Subcutaneous abdominal adipose tissue (tissue), 5 donors: ENCODE measurements around the gene RNPS1.

Experiments
- H3K27ac ChIP-seq: one replicate; pipeline ENCODE4 v1.7.0; 2013; ENCODE audit warnings: low read depth, mild to moderate bottlenecking, inconsistent platforms, low read length, moderate library complexity
- H3K27me3 ChIP-seq, 5 donors: one replicate each; pipeline ENCODE4 v1.7.0; 2013; ENCODE audit warnings: low read length in 5 of 5, inconsistent platforms in 1 of 5; ENCODE audit not compliant: control insufficient read depth in 5 of 5, insufficient read depth in 4 of 5
- H3K36me3 ChIP-seq, 5 donors: one replicate each; pipeline ENCODE4 v1.7.0; 2013; ENCODE audit warnings: low read length in 5 of 5; ENCODE audit not compliant: control insufficient read depth in 5 of 5, insufficient read depth in 5 of 5
- H3K4me1 ChIP-seq, 5 donors: one replicate each; pipeline ENCODE4 v1.7.0; 2013; ENCODE audit warnings: low read length in 5 of 5, mild to moderate bottlenecking in 3 of 5, moderate library complexity in 1 of 5; ENCODE audit not compliant: control insufficient read depth in 5 of 5, insufficient read depth in 5 of 5
- H3K4me3 ChIP-seq, 5 donors: one replicate each; pipeline ENCODE4 v1.7.0; 2013; ENCODE audit warnings: low read length in 5 of 5, low read depth in 1 of 5
- H3K9ac ChIP-seq, 5 donors: one replicate each; pipeline ENCODE4 v1.7.0; 2013; ENCODE audit warnings: low read length in 5 of 5, mild to moderate bottlenecking in 4 of 5, moderate library complexity in 3 of 5
- H3K9me3 ChIP-seq, 5 donors: one replicate each; pipeline ENCODE4 v1.7.0; 2013; ENCODE audit warnings: low read length in 5 of 5; ENCODE audit not compliant: control insufficient read depth in 5 of 5
- donor health status: healthy.
- donor health status: healthy.
- donor health status: healthy.
- donor health status: healthy.
- donor health status: healthy.

RNPS1 gene

GRCh38 chr16:2295056-2295798 is 27.3 kb upstream of the RNPS1 start:
- Histone ChIP-seq H3K4me3 (no peak overlapping the region), H3K27ac (no peak overlapping the region), H3K27me3 (no peaks in the 10 kb centered on the region), H3K36me3 (peaks cover 0 to 20% (median 16%) of the 10 kb centered on the region in 5 donors), H3K9me3 (no peaks in the 10 kb centered on the region), H3K9ac (no peak overlapping the region), H3K4me1 (peaks cover 0 to 14% (median 10%) of the 10 kb centered on the region in 5 donors)

GRCh38 chr16:2292221-2292620 is 24.3 kb upstream of the RNPS1 start:
- H3K27ac ChIP-seq, result no peak overlapping the region
- H3K9me3 ChIP-seq, result no peaks in the 10 kb centered on the region
- no peak overlapping the region for H3K9ac ChIP-seq
- no peak overlapping the region for H3K4me3 ChIP-seq
- H3K27me3 ChIP-seq, result no peaks in the 10 kb centered on the region
- H3K36me3 ChIP-seq, result peaks cover 0 to 40% (median 26%) of the 10 kb centered on the region in 5 donors
- peaks cover 0 to 14% (median 10%) of the 10 kb centered on the region in 5 donors for H3K4me1 ChIP-seq

GRCh38 chr16:2289282-2289681 is 21.4 kb upstream of the RNPS1 start:
- H3K9me3 ChIP-seq, result no peaks in the 10 kb centered on the region
- H3K4me1 ChIP-seq, result no peaks in the 10 kb centered on the region
- peaks cover 0 to 61% (median 39%) of the 10 kb centered on the region in 5 donors for H3K36me3 ChIP-seq

GRCh38 chr16:2288726-2289125 is 20.8 kb upstream of the RNPS1 start:
- H3K27ac ChIP-seq, result no peak overlapping the region
- no peaks in the 10 kb centered on the region for H3K9me3 ChIP-seq
- H3K36me3 ChIP-seq, result peaks cover 0 to 66% (median 43%) of the 10 kb centered on the region in 5 donors
- H3K4me3 ChIP-seq, result no peak overlapping the region
- no peak overlapping the region for H3K9ac ChIP-seq
- no peaks in the 10 kb centered on the region for H3K4me1 ChIP-seq
- no peaks in the 10 kb centered on the region for H3K27me3 ChIP-seq

More at GRCh38 chr16:2289282-2289681, 21.4 kb upstream of the RNPS1 start:
- Histone ChIP-seq H3K9ac (no peak overlapping the region), H3K27ac (no peak overlapping the region), H3K27me3 (no peaks in the 10 kb centered on the region), H3K4me3 (no peak overlapping the region)

GRCh38 chr16:2287916-2288547 is 20.1 kb upstream of the RNPS1 start:
- Histone ChIP-seq H3K36me3 (peaks cover 0 to 72% (median 46%) of the 10 kb centered on the region in 5 donors), H3K4me3 (no peak overlapping the region), H3K27ac (no peak overlapping the region), H3K9me3 (no peaks in the 10 kb centered on the region), H3K9ac (no peak overlapping the region), H3K4me1 (no peaks in the 10 kb centered on the region), H3K27me3 (no peaks in the 10 kb centered on the region)

GRCh38 chr16:2286550-2286949 is 18.6 kb upstream of the RNPS1 start:
- Histone ChIP-seq H3K27ac (no peak overlapping the region), H3K9ac (no peak overlapping the region), H3K4me1 (no peaks in the 10 kb centered on the region), H3K9me3 (no peaks in the 10 kb centered on the region), H3K4me3 (no peak overlapping the region), H3K27me3 (no peaks in the 10 kb centered on the region), H3K36me3 (peaks cover 0 to 74% (median 44%) of the 10 kb centered on the region in 5 donors)

GRCh38 chr16:2285731-2286191 is 17.8 kb upstream of the RNPS1 start:
- no peaks in the 10 kb centered on the region for H3K4me1 ChIP-seq
- peaks cover 0 to 74% (median 45%) of the 10 kb centered on the region in 5 donors for H3K36me3 ChIP-seq
- no peak overlapping the region for H3K4me3 ChIP-seq
- no peaks in the 10 kb centered on the region for H3K27me3 ChIP-seq
- no peaks in the 10 kb centered on the region for H3K9me3 ChIP-seq
- H3K27ac ChIP-seq, result no peak overlapping the region
- H3K9ac ChIP-seq, result no peak overlapping the region

- Histone ChIP-seq H3K27me3 (no peaks in the 10 kb centered on the region), H3K9ac (no peak overlapping the region), H3K36me3 (peaks cover 0 to 73% (median 49%) of the 10 kb centered on the region in 5 donors), H3K4me3 (no peak overlapping the region), H3K9me3 (no peaks in the 10 kb centered on the region), H3K27ac (no peak overlapping the region), H3K4me1 (no peaks in the 10 kb centered on the region)
These were observed 17.1 kb upstream of the RNPS1 start for GRCh38 chr16:2284797-2285576.

- Histone ChIP-seq H3K27me3 (no peaks in the 10 kb centered on the region), H3K4me3 (no peak overlapping the region), H3K27ac (no peak overlapping the region), H3K4me1 (no peaks in the 10 kb centered on the region), H3K9me3 (no peaks in the 10 kb centered on the region), H3K36me3 (peaks cover 0 to 72% (median 46%) of the 10 kb centered on the region in 5 donors), H3K9ac (no peak overlapping the region)
These were observed 16.3 kb upstream of the RNPS1 start for GRCh38 chr16:2284001-2284770.
